Right lobe of liver (tissue), 6 donors: Measurements from ENCODE around the gene BMP8B. TPM values are rescaled to one million over a fixed set of nuclear protein-coding genes. Genes with fewer than 3 reads are reported as not detected.
A peak's percentile ranks its signal among the peaks of the same experiment; 100 is the strongest.
"Not testable (repeated sequence)": the region's sequence is repeated elsewhere in the genome, so short reads cannot be mapped to it uniquely, and the experiment has no call there.

Experiments used
- ATAC-seq, 4 donors: fragments of 200-7000 bp; cut with Tn5 transposase; one replicate each; pipeline ENCODE4 v1.9.1; 2020; ENCODE audit warnings: mild to moderate bottlenecking in 4 of 4, moderate library complexity in 4 of 4
- DNase-seq, 3 donors: peaks; one replicate each; pipeline ENCODE4 v3.0.0-alpha.2; 2020
- H3K27ac ChIP-seq, 3 donors: fragments of 200-600 bp; one replicate each; pipeline ENCODE4 v1.8.0; 2022
- H3K27me3 ChIP-seq, 2 donors: fragments of 200-600 bp; one replicate each; pipeline ENCODE4 v1.8.0; 2022
- H3K36me3 ChIP-seq, 4 donors: fragments of 200-600 bp; sonication (generic) in 1 of 4; one replicate each; pipeline versions ENCODE4 v1.5.1 to v1.8.0; 2017 to 2022; ENCODE audit warnings: control low read depth in 1 of 4
- H3K4me1 ChIP-seq, 4 donors: fragments of 200-600 bp; sonication (generic) in 1 of 4; one replicate each; pipeline versions ENCODE4 v1.5.1 to v1.8.0; 2017 to 2022; ENCODE audit warnings: control low read depth in 1 of 4
- H3K4me3 ChIP-seq, 3 donors: fragments of 200-600 bp; one replicate each; pipeline ENCODE4 v1.8.0; 2022
- H3K9me3 ChIP-seq, 4 donors: fragments of 200-600 bp; sonication (generic) in 1 of 4; one replicate each; pipeline versions ENCODE4 v1.5.1 to v1.8.0; 2017 to 2022; ENCODE audit warnings: control low read depth in 1 of 4
- CTCF ChIP-seq, 4 donors: fragments of 200-600 bp in 3 of 4; fragments of 450-650 bp in 1 of 4; IDR thresholded peaks; one replicate each; pipeline versions ENCODE4 v1.5.1 to v1.8.0; 2016 to 2022; ENCODE audit warnings: antibody characterized with exemption in 4 of 4, mild to moderate bottlenecking in 2 of 4
- POLR2A ChIP-seq: fragments of 450-650 bp; IDR thresholded peaks from one replicate; pipeline ENCODE4 v1.6.1; 2017; ENCODE audit warnings: antibody characterized with exemption, mild to moderate bottlenecking
- WGBS: methylation state at CpG from one replicate; pipeline ENCODE4 v1.1.6; 2018; ENCODE audit warnings: low coverage, low lambda C conversion rate; ENCODE audit not compliant: insufficient coverage; ENCODE audit errors: missing lambda C conversion rate; 5-methylcytosine and 5-hydroxymethylcytosine counted together
- intact Hi-C, 2 donors: fragments of 100-400 bp; cut with DNase I; formaldehyde crosslinking; loops; one replicate each; pipeline versions ENCODE4 v1.11.2 to v1.14.1; 2022
- total RNA-seq, 6 experiments: library from RNA; depleted of rRNA in 2 of 6; stranded (reverse); fragments of >200 nt in 2 of 6; fragmentation: NEBNext Ultra II Directional in 3 of 6; extraction: Animal tissue kit (Norgen Biotek cat#: 25700) in 3 of 6; gene quantifications; one replicate each; pipeline versions ENCODE4 v1.1.0 to v1.2.4, GENCODE V29; 2016 to 2023
- donor health status: DM: no; HTN: yes; CAD: no.
- donor health status: DM: no; HTN: no; CAD: no.
- donor health status: DM: no; HTN: no; CAD: no.
- donor health status: DM: no; HTN: yes; CAD: no.
- donor health status: DM: no; HTN: yes; CAD: no.

BMP8B gene
- total RNA-seq, 6 experiments from 2014 or later: 0.04 to 2.2 (median 0.79) TPM

- WGBS: no CpG with 5 or more reads among the region's 1 CpG
- TF ChIP-seq CTCF (IDR thresholded peaks at IDR 0.05): no peak
- TF ChIP-seq POLR2A: no peak
- H3K4me3 ChIP-seq: no peak overlapping the region
Measured at GRCh38 chr1:39795651-39796050, 7.0 kb upstream of the BMP8B start.

GRCh38 chr1:39791838-39792237 is 3.2 kb upstream of the BMP8B start:
- Histone ChIP-seq H3K4me1 (no peaks in the 10 kb centered on the region), H3K27ac (no peak overlapping the region), H3K9me3 (no peaks in the 10 kb centered on the region), H3K36me3 (no peaks in the 10 kb centered on the region), H3K27me3 (no peaks in the 10 kb centered on the region), H3K4me3 (no peak overlapping the region)
- DNase-seq (no peak), ATAC-seq (no peak)
- TF ChIP-seq CTCF (IDR thresholded peaks at IDR 0.05): no peak
- TF ChIP-seq POLR2A: no peak
- 86% methylated on average over 2 of the region's 2 CpGs for WGBS
- intact Hi-C loops: no loop called here

More at GRCh38 chr1:39795651-39796050, 7.0 kb upstream of the BMP8B start:
- intact Hi-C loops: no loop called here
- no peak for ATAC-seq
- H3K36me3 ChIP-seq: no peaks in the 10 kb centered on the region
- no peaks in the 10 kb centered on the region for H3K27me3 ChIP-seq
- H3K27ac ChIP-seq: no peak overlapping the region
- H3K9me3 ChIP-seq: no peaks in the 10 kb centered on the region
- DNase-seq: no peak
- no peaks in the 10 kb centered on the region for H3K4me1 ChIP-seq

GRCh38 chr1:39789571-39790110 is 976 bp upstream of the BMP8B start:
- H3K4me1 ChIP-seq: no peaks in the 10 kb centered on the region
- intact Hi-C loops: no loop called here
- WGBS: 47% methylated on average over 9 of the region's 15 CpGs
- DNase-seq (no peak), ATAC-seq (no peak)
- no peaks in the 10 kb centered on the region for H3K9me3 ChIP-seq
- peak overlapping the region; percentile 31 to 56 (median 52) for H3K4me3 ChIP-seq
- no peaks in the 10 kb centered on the region for H3K36me3 ChIP-seq
- no peak overlapping the region for H3K27ac ChIP-seq
- no peaks in the 10 kb centered on the region for H3K27me3 ChIP-seq
- TF ChIP-seq CTCF (IDR thresholded peaks at IDR 0.05) (no peak), POLR2A (no peak)

GRCh38 chr1:39788426-39788757 is 273 bp downstream of the BMP8B start:
- WGBS: no CpG with 5 or more reads among the region's 51 CpGs
- TF ChIP-seq CTCF (IDR thresholded peaks at IDR 0.05): no peak
- TF ChIP-seq POLR2A: no peak
- Histone ChIP-seq H3K9me3 (no peaks in the 10 kb centered on the region), H3K4me1 (no peaks in the 10 kb centered on the region), H3K27ac (no peak overlapping the region), H3K27me3 (no peaks in the 10 kb centered on the region), H3K4me3 (peak overlapping the region; percentile 31 to 56 (median 52)), H3K36me3 (no peaks in the 10 kb centered on the region)
- peak in 2 of 4 donors; percentile 6 to 46 for ATAC-seq
- DNase-seq: no peak
- intact Hi-C loops: no loop called here

GRCh38 chr1:39787964-39788363 is 701 bp downstream of the BMP8B start:
- peak in 1 of 3 donors; percentile 29 for DNase-seq
- H3K4me3 ChIP-seq: not testable (repeated sequence)

More at GRCh38 chr1:39787964-39788363, 701 bp downstream of the BMP8B start:
- H3K4me1 ChIP-seq, H3K27me3 ChIP-seq, H3K27ac ChIP-seq, H3K9me3 ChIP-seq, H3K36me3 ChIP-seq, ATAC-seq, intact Hi-C loops: not testable (repeated sequence)
- WGBS: 13% methylated on average over 1 of the region's 55 CpGs
